Smooth muscle cell (in vitro differentiated cells): Measurements from ENCODE around the gene TMC4. TPM values are rescaled to one million over a fixed set of nuclear protein-coding genes. Genes with fewer than 3 reads are reported as not detected.

ENCODE experiments used
- DNase-seq: peaks from one replicate; lab custom pipeline; 2025; ENCODE audit not compliant: unreplicated experiment; lab: John Stamatoyannopoulos, UW
- H2AFZ ChIP-seq: fragments of 200-600 bp; sonication (generic); 2 replicates; pipeline ENCODE4 v1.6.0; 2016; ENCODE audit warnings: antibody characterized with exemption, low read depth, mild to moderate bottlenecking
- H3F3A ChIP-seq: fragments of 200-600 bp; sonication (generic); 2 replicates; pipeline ENCODE4 v1.6.0; 2017; ENCODE audit warnings: antibody characterized with exemption, low read depth
- H3K27ac ChIP-seq: fragments of 200-600 bp; sonication (generic); 2 replicates; pipeline ENCODE4 v1.5.1; 2016; ENCODE audit warnings: low read depth, mild to moderate bottlenecking
- H3K27me3 ChIP-seq: fragments of 200-600 bp; sonication (generic); 2 replicates; pipeline ENCODE4 v1.6.1; 2016; ENCODE audit warnings: low read depth, mild to moderate bottlenecking
- H3K36me3 ChIP-seq: fragments of 200-600 bp; sonication (generic); 2 replicates; pipeline ENCODE4 v1.5.1; 2016; ENCODE audit warnings: low read depth
- H3K4me1 ChIP-seq: fragments of 200-600 bp; sonication (generic); 2 replicates; pipeline ENCODE4 v1.5.1; 2016; ENCODE audit warnings: low read depth
- H3K4me2 ChIP-seq: fragments of 200-600 bp; sonication (generic); 2 replicates; pipeline ENCODE4 v1.6.0; 2016; ENCODE audit warnings: mild to moderate bottlenecking
- H3K4me3 ChIP-seq: fragments of 200-600 bp; sonication (generic); 2 replicates; pipeline ENCODE4 v1.5.1; 2016; ENCODE audit warnings: mild to moderate bottlenecking
- H3K79me2 ChIP-seq: fragments of 200-600 bp; sonication (generic); 2 replicates; pipeline ENCODE4 v1.6.0; 2016; ENCODE audit warnings: low read depth, mild to moderate bottlenecking
- H3K9ac ChIP-seq: fragments of 200-600 bp; sonication (generic); 2 replicates; pipeline ENCODE4 v1.6.0; 2016; ENCODE audit warnings: low read depth
- H3K9me3 ChIP-seq: fragments of 200-600 bp; sonication (generic); replicated peaks from 2 replicates; pipeline ENCODE4 v1.5.1; 2016; ENCODE audit warnings: low read depth
- H4K20me1 ChIP-seq: fragments of 200-600 bp; sonication (generic); 2 replicates; pipeline ENCODE4 v1.6.0; 2016; ENCODE audit warnings: low read depth
- CTCF ChIP-seq: fragments of 200-600 bp; sonication (generic); IDR thresholded peaks from 2 replicates; pipeline ENCODE4 v1.5.1; 2017; ENCODE audit warnings: borderline replicate concordance, mild to moderate bottlenecking, antibody characterized with exemption; ENCODE audit not compliant: insufficient read depth, poor library complexity, severe bottlenecking
- WGBS: methylation state at CpG from one replicate; pipeline ENCODE4 v1.1.7; 2016; ENCODE audit warnings: low lambda C conversion rate; 5-methylcytosine and 5-hydroxymethylcytosine counted together
- polyA plus RNA-seq: library from polyadenylated mRNA; unstranded; fragments of >200 nt; fragmentation: Nextera tagmentation; extraction: Ambion mirVana; gene quantifications from 2 replicates; pipeline ENCODE4 v1.2.1, GENCODE V29; 2016
- total RNA-seq: library from RNA; depleted of rRNA; stranded (reverse); fragments of >200 nt; gene quantifications from 2 replicates; pipeline ENCODE4 v1.2.3, GENCODE V29; 2014

The TMC4 gene
- total and polyA plus RNA-seq, 2 experiments from 2014 or later: 5.9 to 6.7 TPM

- Histone ChIP-seq H4K20me1 (no peaks in the 10 kb centered on the region), H2AFZ (peak within 1 kb of the TSS; percentile 70), H3K4me1 (peaks cover 10% of the 10 kb centered on the region), H3F3A (no peaks in the 10 kb centered on the region), H3K79me2 (peaks cover 32% of the 10 kb centered on the region), H3K9ac (peak within 1 kb of the TSS; percentile 79), H3K36me3 (no peaks in the 10 kb centered on the region), H3K4me3 (peak within 1 kb of the TSS; percentile 66), H3K4me2 (peak within 1 kb of the TSS; percentile 91), H3K9me3 (no peaks in the 10 kb centered on the region), H3K27ac (peak within 1 kb of the TSS; percentile 55), H3K27me3 (no peaks in the 10 kb centered on the region)
- peak; percentile 97 for DNase-seq
- WGBS: under 1% methylated on average over 60 of the region's 60 CpGs
- TF ChIP-seq CTCF: no peak
These were observed 57.6 kb downstream of the TMC4 start, which contains the start of the genes PRPF31 and TFPT for GRCh38 chr19:54115109-54116063. PRPF31 (plus strand) TSS chr19:54115754; CDS start chr19:54118279, 2,525 bp downstream. TFPT (minus strand) TSS chr19:54115657; CDS start chr19:54115269, 388 bp downstream.

- WGBS: 42% methylated on average over 25 of the region's 28 CpGs
These were observed 58.4 kb downstream of the TMC4 start for GRCh38 chr19:54114340-54115108.

More at GRCh38 chr19:54114340-54115108, 58.4 kb downstream of the TMC4 start:
- H3K4me2 ChIP-seq: peak overlapping the region; percentile 91
- H3K4me3 ChIP-seq: peak overlapping the region; percentile 66
- DNase-seq: no peak
- no peak for TF ChIP-seq CTCF
- peaks cover 32% of the 10 kb centered on the region for H3K79me2 ChIP-seq
- no peaks in the 10 kb centered on the region for H3K27me3 ChIP-seq
- peaks cover 10% of the 10 kb centered on the region for H3K4me1 ChIP-seq
- no peak overlapping the region for H3K27ac ChIP-seq
- no peaks in the 10 kb centered on the region for H3F3A ChIP-seq
- H4K20me1 ChIP-seq: no peaks in the 10 kb centered on the region
- H2AFZ ChIP-seq: peak overlapping the region; percentile 70
- H3K9me3 ChIP-seq: no peaks in the 10 kb centered on the region
- no peaks in the 10 kb centered on the region for H3K36me3 ChIP-seq
- peak overlapping the region; percentile 79 for H3K9ac ChIP-seq

Other genes with a start within 250 kb of the TMC4 start
- 0.04 and 0.31 TPM in 2 replicates for gene CACNG8, start 210.2 kb downstream of the TMC4 start, total RNA-seq
- 0.03 and 0.19 TPM in 2 replicates for gene CACNG8, start 210.2 kb downstream of the TMC4 start, polyA plus RNA-seq
- gene CACNG6, start 181.5 kb downstream of the TMC4 start, total RNA-seq: 0.13 TPM in 1 of 2 replicates, not detected in the other
- gene CACNG6, start 181.5 kb downstream of the TMC4 start, polyA plus RNA-seq: not detected in 2 replicates
- gene VSTM1, start 109.3 kb downstream of the TMC4 start, total RNA-seq: not detected in 2 replicates
- not detected in 2 replicates for gene VSTM1, start 109.3 kb downstream of the TMC4 start, polyA plus RNA-seq
- not detected in 2 replicates for gene TARM1, start 91.8 kb downstream of the TMC4 start, total RNA-seq
- not detected in 2 replicates for gene TARM1, start 91.8 kb downstream of the TMC4 start, polyA plus RNA-seq
- 1.1 TPM in 1 of 2 replicates, not detected in the other for gene OSCAR, start 72.4 kb downstream of the TMC4 start, total RNA-seq
- 0.90 and 1.7 TPM in 2 replicates for gene OSCAR, start 72.4 kb downstream of the TMC4 start, polyA plus RNA-seq
- 9.5 and 29.8 TPM in 2 replicates for gene NDUFA3, start 70.3 kb downstream of the TMC4 start, total RNA-seq
- gene NDUFA3, start 70.3 kb downstream of the TMC4 start, polyA plus RNA-seq: 249 and 264 TPM in 2 replicates
- gene TFPT, start 57.5 kb downstream of the TMC4 start, total RNA-seq: 14.2 and 17.1 TPM in 2 replicates
- 56.0 and 58.1 TPM in 2 replicates for gene TFPT, start 57.5 kb downstream of the TMC4 start, polyA plus RNA-seq
- gene PRPF31, start 57.4 kb downstream of the TMC4 start, total RNA-seq: 40.9 and 42.8 TPM in 2 replicates
- 77.1 and 81.2 TPM in 2 replicates for gene PRPF31, start 57.4 kb downstream of the TMC4 start, polyA plus RNA-seq
- gene CNOT3, start 35.4 kb downstream of the TMC4 start, total RNA-seq: 12.4 and 14.1 TPM in 2 replicates
- gene CNOT3, start 35.4 kb downstream of the TMC4 start, polyA plus RNA-seq: 31.4 and 37.6 TPM in 2 replicates
- 3.2 and 10.9 TPM in 2 replicates for gene LENG1, start 13.4 kb downstream of the TMC4 start, total RNA-seq
- 14.1 and 17.6 TPM in 2 replicates for gene LENG1, start 13.4 kb downstream of the TMC4 start, polyA plus RNA-seq
- 76.8 and 110 TPM in 2 replicates for gene MBOAT7, start 16.4 kb upstream of the TMC4 start, total RNA-seq
- gene MBOAT7, start 16.4 kb upstream of the TMC4 start, polyA plus RNA-seq: 106 and 195 TPM in 2 replicates
- gene TSEN34, start 18.1 kb upstream of the TMC4 start, total RNA-seq: 45.8 and 53.7 TPM in 2 replicates
- gene TSEN34, start 18.1 kb upstream of the TMC4 start, polyA plus RNA-seq: 79.5 and 91.7 TPM in 2 replicates
- 1,047 and 1,149 TPM in 2 replicates for gene RPS9, start 27.7 kb upstream of the TMC4 start, total RNA-seq
- gene RPS9, start 27.7 kb upstream of the TMC4 start, polyA plus RNA-seq: 347 and 352 TPM in 2 replicates
- gene LILRB3, start 49.8 kb upstream of the TMC4 start, total RNA-seq: not detected in 2 replicates
- 0.06 and 0.70 TPM in 2 replicates for gene LILRB3, start 49.8 kb upstream of the TMC4 start, polyA plus RNA-seq
- gene LILRA6, start 69.6 kb upstream of the TMC4 start, total RNA-seq: not detected in 2 replicates
- gene LILRA6, start 69.6 kb upstream of the TMC4 start, polyA plus RNA-seq: not detected in 2 replicates
- not detected in 2 replicates for gene LILRB5, start 84.1 kb upstream of the TMC4 start, total RNA-seq
- not detected in 2 replicates for gene LILRB5, start 84.1 kb upstream of the TMC4 start, polyA plus RNA-seq
- gene LILRB2, start 108.0 kb upstream of the TMC4 start, total RNA-seq: not detected in 2 replicates
- gene LILRB2, start 108.0 kb upstream of the TMC4 start, polyA plus RNA-seq: not detected in 2 replicates
- gene LILRA5, start 140.0 kb upstream of the TMC4 start, total RNA-seq: not detected in 2 replicates
- gene LILRA5, start 140.0 kb upstream of the TMC4 start, polyA plus RNA-seq: not detected in 2 replicates
- not detected in 2 replicates for gene LILRA4, start 166.0 kb upstream of the TMC4 start, total RNA-seq
- gene LILRA4, start 166.0 kb upstream of the TMC4 start, polyA plus RNA-seq: not detected in 2 replicates
- gene LAIR1, start 191.8 kb upstream of the TMC4 start, total RNA-seq: not detected in 2 replicates
- gene LAIR1, start 191.8 kb upstream of the TMC4 start, polyA plus RNA-seq: not detected in 2 replicates
- 0.40 and 2.6 TPM in 2 replicates for gene TTYH1, start 242.3 kb upstream of the TMC4 start, total RNA-seq
- gene TTYH1, start 242.3 kb upstream of the TMC4 start, polyA plus RNA-seq: 0.65 and 2.1 TPM in 2 replicates